ENCODE measurements around the gene CD52. TPM values are rescaled to one million over a fixed set of nuclear protein-coding genes. Genes with fewer than 3 reads are reported as not detected.
A peak's percentile ranks its signal among the peaks of the same experiment; 100 is the strongest.

CD52 gene
- total RNA-seq, 2 donors from 2014 or later = 218 to 542 TPM

DNA sequence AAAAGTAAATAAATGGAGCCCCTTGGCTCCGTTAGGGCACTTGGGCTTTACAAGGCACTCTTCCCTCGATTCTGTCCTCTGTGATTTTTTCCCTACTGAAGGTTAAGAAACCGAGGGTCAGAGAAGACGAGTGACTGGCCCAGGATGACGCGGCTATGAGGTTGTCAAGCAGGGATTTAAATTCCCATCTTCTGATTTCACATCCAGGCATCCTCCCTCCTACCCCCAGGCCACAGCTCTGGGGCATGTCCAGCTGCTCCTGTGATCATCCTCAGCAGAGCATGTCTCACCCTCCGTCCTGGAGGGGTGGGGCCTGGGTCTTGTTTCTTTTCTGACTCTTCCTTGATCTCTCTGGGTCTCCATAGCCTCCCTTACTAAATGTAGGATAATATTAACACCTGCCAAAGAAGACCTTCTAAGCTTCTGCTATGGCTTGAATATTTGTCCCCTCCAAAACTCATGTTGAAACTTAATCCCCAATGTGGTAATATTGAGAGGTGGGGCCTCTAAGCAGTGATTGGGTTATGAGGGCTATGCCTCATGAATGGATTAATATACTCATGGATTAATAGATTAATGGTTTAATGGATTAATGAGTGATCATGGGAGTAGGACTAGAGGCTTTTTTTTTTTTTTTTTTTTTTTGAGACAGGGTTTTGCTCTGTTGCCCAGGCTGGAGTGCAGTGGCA is 31.6 kb downstream of the CD52 start:
- no peak for ATAC-seq (replicated peaks)
- H3K4me1 Mint-ChIP-seq = no peaks in the 10 kb centered on the region
- H3K4me3 Mint-ChIP-seq = no peak overlapping the region
- H3K36me3 Mint-ChIP-seq (ENCODE audit: low read depth) = no peaks in the 10 kb centered on the region
- no peak overlapping the region for H3K27ac Mint-ChIP-seq
- no peaks in the 10 kb centered on the region for H3K27me3 Mint-ChIP-seq
- H3K9me3 Mint-ChIP-seq = no peaks in the 10 kb centered on the region

DNA sequence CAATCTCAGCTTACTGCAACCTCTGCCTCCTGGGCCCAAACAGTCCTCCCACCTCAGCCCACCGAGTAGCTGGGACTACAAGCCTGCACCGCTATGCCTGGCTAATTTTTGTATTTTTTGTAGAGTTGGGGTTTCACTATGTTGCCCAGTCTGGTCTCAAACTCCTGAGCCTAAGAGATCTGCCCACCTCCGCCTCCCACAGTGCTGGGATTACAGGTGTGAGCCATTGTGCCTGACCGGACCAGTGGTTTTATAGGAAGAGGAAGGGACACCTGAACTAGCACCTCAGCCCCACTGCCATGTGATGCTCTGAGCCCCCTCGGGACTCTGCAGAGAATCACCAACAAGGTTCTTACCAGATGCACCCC is 32.1 kb downstream of the CD52 start:
- Mint-ChIP-seq H3K27ac (no peak overlapping the region), H3K4me3 (no peak overlapping the region), H3K9me3 (no peaks in the 10 kb centered on the region), H3K36me3 (ENCODE audit: low read depth) (no peaks in the 10 kb centered on the region), H3K27me3 (no peaks in the 10 kb centered on the region), H3K4me1 (no peaks in the 10 kb centered on the region)
- ATAC-seq (replicated peaks) = no peak

GRCh38 chr1:26350343-26350700 is 32.6 kb downstream of the CD52 start:
- no peaks in the 10 kb centered on the region for H3K27me3 Mint-ChIP-seq
- ATAC-seq (replicated peaks) = no peak
- no peaks in the 10 kb centered on the region for H3K9me3 Mint-ChIP-seq
- H3K36me3 Mint-ChIP-seq (ENCODE audit: low read depth) = no peaks in the 10 kb centered on the region
- H3K4me1 Mint-ChIP-seq = no peaks in the 10 kb centered on the region
- H3K4me3 Mint-ChIP-seq = no peak overlapping the region
- no peak overlapping the region for H3K27ac Mint-ChIP-seq

DNA sequence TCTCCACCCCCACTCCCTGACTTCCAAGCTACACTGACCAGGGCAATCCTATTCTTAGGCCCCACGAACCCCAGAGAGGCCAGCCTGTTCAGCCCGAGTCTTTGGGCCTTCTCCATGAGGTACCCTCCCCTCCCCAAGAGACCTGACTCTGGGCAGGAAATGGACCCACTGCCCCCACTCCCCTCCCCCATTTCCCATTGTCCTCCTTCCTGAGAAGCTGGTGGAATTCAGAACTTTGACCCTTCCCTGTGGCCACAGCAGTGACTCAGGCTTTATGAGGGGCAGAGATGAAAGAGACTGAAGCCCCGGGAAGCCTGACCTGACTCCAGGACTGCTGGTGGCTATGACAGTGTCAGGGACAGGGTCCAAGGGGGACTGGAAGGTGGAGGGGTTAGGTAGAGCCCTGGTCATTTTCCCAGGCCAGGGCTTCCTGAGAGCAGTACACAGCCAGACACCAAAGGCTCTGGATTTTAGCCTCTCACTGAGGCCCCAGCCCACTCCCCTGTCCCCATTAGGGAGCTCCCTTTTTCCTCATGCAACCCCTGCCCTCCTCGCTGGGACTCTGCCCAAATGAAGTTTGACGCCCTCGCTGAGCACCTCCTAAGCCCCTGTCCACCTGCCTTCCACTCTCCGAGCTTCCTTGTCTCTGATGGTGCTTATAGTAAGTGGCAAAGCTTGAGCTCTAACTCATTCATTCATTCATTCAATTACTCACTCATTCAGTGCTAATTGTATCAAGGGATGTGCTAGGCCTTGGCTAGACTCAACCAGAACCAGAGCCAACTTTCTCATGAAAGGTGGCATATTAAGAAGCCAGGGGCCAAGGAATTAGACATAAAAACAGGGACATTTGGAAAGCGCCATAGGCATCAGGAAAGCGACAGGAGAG is 33.2 kb downstream of the CD52 start:
- Mint-ChIP-seq H3K36me3 (ENCODE audit: low read depth) (no peaks in the 10 kb centered on the region), H3K27me3 (no peaks in the 10 kb centered on the region), H3K4me1 (no peaks in the 10 kb centered on the region), H3K27ac (no peak overlapping the region), H3K9me3 (no peaks in the 10 kb centered on the region), H3K4me3 (no peak overlapping the region)
- no peak for ATAC-seq (replicated peaks)

GRCh38 chr1:26351590-26352337 is 34.0 kb downstream of the CD52 start:
- H3K27ac Mint-ChIP-seq = no peak overlapping the region
- no peaks in the 10 kb centered on the region for H3K27me3 Mint-ChIP-seq
- H3K36me3 Mint-ChIP-seq (ENCODE audit: low read depth) = no peaks in the 10 kb centered on the region
- no peaks in the 10 kb centered on the region for H3K4me1 Mint-ChIP-seq
- H3K4me3 Mint-ChIP-seq = no peak overlapping the region
- ATAC-seq (replicated peaks) = peak; percentile 50
- no peaks in the 10 kb centered on the region for H3K9me3 Mint-ChIP-seq

DNA sequence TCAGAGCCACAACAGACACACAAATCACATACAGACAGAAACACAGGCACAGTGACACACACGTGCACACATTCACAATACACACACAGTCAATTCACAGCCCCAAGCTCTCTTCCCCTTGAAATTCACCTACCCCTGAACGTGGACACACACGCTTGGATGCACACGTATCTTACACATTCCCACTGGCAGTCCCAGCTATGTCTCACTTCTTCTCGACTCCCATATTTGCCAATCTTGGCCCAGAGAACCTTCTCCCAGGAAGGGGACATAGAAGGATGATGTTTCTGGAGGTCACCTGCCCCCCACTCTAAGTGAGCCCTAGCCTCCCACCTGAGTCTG is 34.6 kb downstream of the CD52 start:
- no peaks in the 10 kb centered on the region for H3K27me3 Mint-ChIP-seq
- H3K4me3 Mint-ChIP-seq = no peak overlapping the region
- no peaks in the 10 kb centered on the region for H3K9me3 Mint-ChIP-seq
- H3K4me1 Mint-ChIP-seq = no peaks in the 10 kb centered on the region
- no peak overlapping the region for H3K27ac Mint-ChIP-seq
- no peaks in the 10 kb centered on the region for H3K36me3 Mint-ChIP-seq (ENCODE audit: low read depth)
- ATAC-seq (replicated peaks) = no peak

DNA sequence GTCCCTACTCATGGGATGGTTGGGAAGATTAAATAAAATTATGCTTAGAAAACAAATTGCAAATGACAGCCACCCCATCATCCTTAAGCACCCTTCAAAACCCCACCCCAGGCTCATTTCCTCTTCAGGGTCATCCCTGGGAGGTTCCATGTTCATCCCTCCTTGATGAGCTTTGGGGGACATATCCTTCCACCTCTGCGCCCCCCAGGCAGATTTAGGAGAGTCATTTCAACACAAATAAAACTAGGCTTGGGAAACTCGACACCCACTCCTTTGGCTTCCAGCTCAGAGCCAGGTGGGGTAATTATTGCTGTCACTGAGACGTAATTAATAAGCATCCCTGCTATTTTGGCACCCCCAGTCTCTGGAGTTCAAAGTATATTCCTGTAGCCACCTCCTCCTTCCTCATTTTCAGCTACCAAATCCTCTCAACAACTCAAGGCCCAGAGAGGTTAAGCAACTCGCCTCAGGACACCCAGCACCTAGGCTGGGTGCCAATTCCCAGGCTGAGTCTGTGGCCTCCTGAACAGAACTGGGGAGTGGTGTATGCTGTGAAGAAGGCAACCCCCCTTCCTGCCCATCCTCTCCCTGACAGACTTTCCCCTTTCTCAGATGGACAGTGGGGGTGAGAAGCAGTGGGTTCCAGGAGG is 35.6 kb downstream of the CD52 start:
- Mint-ChIP-seq H3K4me1 (no peaks in the 10 kb centered on the region), H3K36me3 (ENCODE audit: low read depth) (no peaks in the 10 kb centered on the region), H3K27me3 (no peaks in the 10 kb centered on the region), H3K9me3 (no peaks in the 10 kb centered on the region), H3K27ac (peak overlapping the region; percentile 28), H3K4me3 (no peak overlapping the region)
- no peak for ATAC-seq (replicated peaks)

GRCh38 chr1:26353976-26354820 is 36.4 kb downstream of the CD52 start, which contains the start of gene CRYBG2:
CRYBG2 (minus strand) TSS chr1:26354130; CDS start chr1:26346657, 7,473 bp downstream.
- Mint-ChIP-seq H3K36me3 (ENCODE audit: low read depth) (peaks cover 5% of the 10 kb centered on the region), H3K4me3 (no peak within 1 kb of the TSS), H3K27ac (peak within 1 kb of the TSS; percentile 28), H3K9me3 (no peaks in the 10 kb centered on the region), H3K4me1 (peaks cover 8% of the 10 kb centered on the region), H3K27me3 (no peaks in the 10 kb centered on the region)
- no peak for ATAC-seq (replicated peaks)

DNA sequence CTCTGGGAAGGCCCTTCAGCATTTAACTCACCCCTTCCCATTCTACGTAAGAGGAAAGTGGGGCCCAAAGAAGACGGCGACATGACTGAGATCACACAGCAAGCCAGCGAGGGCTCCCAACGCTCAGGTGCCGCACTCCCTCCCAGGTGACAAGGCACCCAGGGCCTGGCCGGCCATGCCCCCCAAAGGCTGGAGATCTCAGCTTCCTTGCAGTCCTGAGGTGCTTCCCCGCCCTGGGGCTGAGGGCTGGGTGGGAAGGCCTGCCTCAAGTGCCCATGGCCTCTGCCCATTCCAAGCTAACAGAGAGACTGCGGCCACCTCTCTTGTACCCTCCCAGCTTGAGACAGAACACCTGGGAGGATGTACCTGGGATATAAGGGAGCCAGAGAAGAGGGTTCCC is 37.2 kb downstream of the CD52 start:
- no peaks in the 10 kb centered on the region for H3K9me3 Mint-ChIP-seq
- ATAC-seq (replicated peaks) = no peak
- H3K27ac Mint-ChIP-seq = no peak overlapping the region
- no peaks in the 10 kb centered on the region for H3K27me3 Mint-ChIP-seq
- no peak overlapping the region for H3K4me3 Mint-ChIP-seq
- H3K36me3 Mint-ChIP-seq (ENCODE audit: low read depth) = peaks cover 5% of the 10 kb centered on the region
- peaks cover 12% of the 10 kb centered on the region for H3K4me1 Mint-ChIP-seq

GRCh38 chr1:26356106-26356505 is 38.3 kb downstream of the CD52 start:
- H3K36me3 Mint-ChIP-seq (ENCODE audit: low read depth) = peaks cover 8% of the 10 kb centered on the region
- no peaks in the 10 kb centered on the region for H3K9me3 Mint-ChIP-seq
- peak overlapping the region; percentile 57 for H3K27ac Mint-ChIP-seq
- H3K4me3 Mint-ChIP-seq = no peak overlapping the region
- ATAC-seq (replicated peaks) = no peak
- H3K27me3 Mint-ChIP-seq = peaks cover 5% of the 10 kb centered on the region
- peaks cover 18% of the 10 kb centered on the region for H3K4me1 Mint-ChIP-seq

- Mint-ChIP-seq H3K4me3 (no peak overlapping the region), H3K27ac (peak overlapping the region; percentile 2), H3K9me3 (no peaks in the 10 kb centered on the region), H3K36me3 (ENCODE audit: low read depth) (peaks cover 8% of the 10 kb centered on the region), H3K27me3 (peaks cover 5% of the 10 kb centered on the region), H3K4me1 (peaks cover 19% of the 10 kb centered on the region)
- no peak for ATAC-seq (replicated peaks)
These were observed 39.4 kb downstream of the CD52 start for GRCh38 chr1:26357121-26357602.

DNA sequence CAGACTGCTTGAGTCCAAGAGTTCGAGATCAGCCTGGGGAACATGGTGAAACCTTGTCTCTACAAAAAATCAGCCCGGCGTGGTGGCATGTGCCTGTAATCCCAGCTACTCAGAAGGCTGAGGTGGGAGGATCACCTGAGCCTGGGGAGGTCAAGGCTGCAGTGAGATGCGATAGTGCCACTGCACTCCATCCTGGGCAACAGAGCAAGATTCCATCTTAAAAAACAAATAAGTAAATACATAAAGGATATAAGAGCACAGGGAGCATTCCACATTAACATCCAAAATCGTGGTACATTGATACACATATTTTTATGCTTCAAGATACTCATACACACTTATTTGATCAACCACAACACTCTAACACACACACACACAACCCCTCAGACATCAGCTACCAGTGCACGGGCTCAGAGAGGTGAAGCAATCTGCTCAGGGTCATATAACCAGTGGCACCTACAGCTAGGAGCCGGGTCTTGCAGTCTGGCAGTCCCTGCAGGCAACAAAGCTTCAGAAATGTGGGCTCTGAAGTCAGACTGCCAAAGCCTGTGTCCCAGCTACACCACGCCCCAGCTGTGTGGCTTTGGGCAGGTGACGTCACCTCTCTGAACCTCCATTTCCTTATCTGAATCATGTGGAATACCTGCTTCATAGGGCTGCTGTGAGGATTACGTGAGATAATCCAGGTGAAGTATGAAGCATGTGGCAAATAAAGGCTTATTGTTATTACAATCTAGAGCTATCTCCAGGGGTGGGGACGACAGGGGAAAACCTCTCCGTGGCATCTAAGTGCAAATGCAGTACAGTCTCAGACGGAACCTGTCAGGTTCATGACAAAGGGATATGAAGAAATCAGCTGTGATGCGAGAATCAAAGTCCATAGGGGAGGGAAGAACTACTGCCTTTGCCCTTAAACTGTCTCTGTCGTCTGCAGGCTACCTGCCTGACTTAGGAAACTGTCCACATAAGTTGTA is 40.9 kb downstream of the CD52 start:
- peaks cover 5% of the 10 kb centered on the region for H3K27me3 Mint-ChIP-seq
- peaks cover 8% of the 10 kb centered on the region for H3K36me3 Mint-ChIP-seq (ENCODE audit: low read depth)
- ATAC-seq (replicated peaks) = peak; percentile 93
- H3K9me3 Mint-ChIP-seq = no peaks in the 10 kb centered on the region
- H3K4me1 Mint-ChIP-seq = peaks cover 19% of the 10 kb centered on the region
- peak overlapping the region; percentile 86 for H3K27ac Mint-ChIP-seq
- H3K4me3 Mint-ChIP-seq = peak overlapping the region; percentile 84
